ENCODE measurements around the gene IQGAP2.

- TF ChIP-seq CTCF (optimal IDR thresholded peaks at IDR 0.05 in 1 of 3, IDR thresholded peaks at IDR 0.05 in 1 of 3, conservative IDR thresholded peaks at IDR 0.05 in 1 of 3; ENCODE audit: extremely low read depth in 1 of 3, insufficient read depth in 2 of 3, low read length in 3 of 3) (no peak), EZH2 (IDR thresholded peaks at IDR 0.05; ENCODE audit: low read length) (no peak)
Measured at GRCh38 chr5:76576450-76576849, 173.4 kb downstream of the IQGAP2 start.

All from keratinocyte (primary cell).